DMS 273 treated with DMSO at 0.1 percent for 48 hours (cell line): ENCODE results near the gene USP43.

Source experiments
- DNase-seq: peaks from one replicate; lab custom pipeline; 2025; lab: John Stamatoyannopoulos, UW

USP43 gene

GRCh38 chr17:9715503-9716016 is 70.2 kb downstream of the USP43 start:
- no peak for DNase-seq

GRCh38 chr17:9725575-9725974 is 80.3 kb downstream of the USP43 start:
- DNase-seq: peak; percentile 9

- no peak for DNase-seq
These were observed 81.0 kb downstream of the USP43 start for GRCh38 chr17:9726291-9726690.

- no peak for DNase-seq
These were observed 82.7 kb downstream of the USP43 start for GRCh38 chr17:9728005-9728404.

GRCh38 chr17:9728564-9728963 is 83.2 kb downstream of the USP43 start:
- no peak for DNase-seq

GRCh38 chr17:9729034-9729650 is 83.8 kb downstream of the USP43 start:
- DNase-seq: peak; percentile 0

- DNase-seq: no peak
These were observed 84.6 kb downstream of the USP43 start for GRCh38 chr17:9729735-9730420.

GRCh38 chr17:9750524-9750923 is 105.2 kb downstream of the USP43 start:
- DNase-seq: no peak

GRCh38 chr17:9755083-9755482 is 109.8 kb downstream of the USP43 start:
- no peak for DNase-seq

- no peak for DNase-seq
These were observed 114.9 kb downstream of the USP43 start for GRCh38 chr17:9760266-9760665.

- DNase-seq: peak; percentile 5
These were observed 118.3 kb downstream of the USP43 start for GRCh38 chr17:9763643-9764042.

- DNase-seq: no peak
These were observed 120.0 kb downstream of the USP43 start for GRCh38 chr17:9765322-9765721.

- DNase-seq: no peak
These were observed 121.7 kb downstream of the USP43 start for GRCh38 chr17:9766970-9767369.

- DNase-seq: no peak
These were observed 122.2 kb downstream of the USP43 start for GRCh38 chr17:9767432-9767991.

GRCh38 chr17:9768381-9768934 is 123.1 kb downstream of the USP43 start:
- DNase-seq: no peak

- no peak for DNase-seq
These were observed 123.8 kb downstream of the USP43 start for GRCh38 chr17:9769036-9769695.

GRCh38 chr17:9771465-9771864 is 126.1 kb downstream of the USP43 start:
- DNase-seq: no peak

- DNase-seq: no peak
These were observed 127.3 kb downstream of the USP43 start for GRCh38 chr17:9772658-9773057.

GRCh38 chr17:9776911-9777310 is 131.6 kb downstream of the USP43 start:
- DNase-seq: no peak
